Loucy (cell line): ENCODE measurements around the gene GIPR.

ENCODE experiments used
- CTCF ChIP-seq: fragments of 200-600 bp; sonication (generic); conservative IDR thresholded peaks from 2 replicates; pipeline ENCODE4 v1.5.1; 2014; ENCODE audit warnings: mild to moderate bottlenecking, antibody characterized with exemption, low read length
- EZH2phosphoT487 ChIP-seq: fragments of 200-600 bp; IDR thresholded peaks from 2 replicates; pipeline ENCODE4 v1.6.1; 2018; ENCODE audit warnings: antibody characterized with exemption, mild to moderate bottlenecking, moderate library complexity, borderline replicate concordance

GRCh38 chr19:45629704-45630103, 38.3 kb upstream of the GIPR start:
- TF ChIP-seq CTCF (no peak), EZH2phosphoT487 (no peak)
